ENCODE data around the gene PIK3R1.

The PIK3R1 gene

GRCh38 chr5:68216245-68217046, 890 bp downstream of the PIK3R1 start:
- Histone ChIP-seq H3K9ac (ENCODE audit: low read length in 5 of 5) (peak overlapping the region; percentile 75 to 89 (median 85)), H3K4me3 (ENCODE audit: low read depth in 1 of 5, low read length in 5 of 5) (peak overlapping the region; percentile 76 to 98 (median 87)), H3K27ac (ENCODE audit: low read depth, low read length) (peak overlapping the region; percentile 81), H3K36me3 (ENCODE audit: control insufficient read depth in 5 of 5, insufficient read depth in 5 of 5, low read length in 5 of 5) (peaks cover 0 to 4% (median 3%) of the 10 kb centered on the region in 5 donors), H3K4me1 (ENCODE audit: control insufficient read depth in 5 of 5, insufficient read depth in 5 of 5, low read length in 5 of 5) (peaks cover 0 to 44% (median 41%) of the 10 kb centered on the region in 5 donors), H3K9me3 (ENCODE audit: control insufficient read depth in 5 of 5, low read length in 5 of 5) (peaks cover 0 to 7% (median 0%) of the 10 kb centered on the region in 5 donors), H3K27me3 (ENCODE audit: control insufficient read depth in 5 of 5, insufficient read depth in 4 of 5, low read length in 5 of 5) (no peaks in the 10 kb centered on the region)

GRCh38 chr5:68217047-68217355, 1.4 kb downstream of the PIK3R1 start:
- peaks cover 0 to 7% (median 0%) of the 10 kb centered on the region in 5 donors for H3K9me3 ChIP-seq (ENCODE audit: control insufficient read depth in 5 of 5, low read length in 5 of 5)
- peaks cover 0 to 50% (median 44%) of the 10 kb centered on the region in 5 donors for H3K4me1 ChIP-seq (ENCODE audit: control insufficient read depth in 5 of 5, insufficient read depth in 5 of 5, low read length in 5 of 5)
- H3K27ac ChIP-seq (ENCODE audit: low read depth, low read length): peak overlapping the region; percentile 81
- H3K9ac ChIP-seq (ENCODE audit: low read length in 5 of 5): peak overlapping the region; percentile 75 to 89 (median 85)
- H3K27me3 ChIP-seq (ENCODE audit: control insufficient read depth in 5 of 5, insufficient read depth in 4 of 5, low read length in 5 of 5): no peaks in the 10 kb centered on the region
- H3K4me3 ChIP-seq (ENCODE audit: low read depth in 1 of 5, low read length in 5 of 5): peak overlapping the region; percentile 76 to 98 (median 87)
- peaks cover 0 to 4% (median 3%) of the 10 kb centered on the region in 5 donors for H3K36me3 ChIP-seq (ENCODE audit: control insufficient read depth in 5 of 5, insufficient read depth in 5 of 5, low read length in 5 of 5)

DNA sequence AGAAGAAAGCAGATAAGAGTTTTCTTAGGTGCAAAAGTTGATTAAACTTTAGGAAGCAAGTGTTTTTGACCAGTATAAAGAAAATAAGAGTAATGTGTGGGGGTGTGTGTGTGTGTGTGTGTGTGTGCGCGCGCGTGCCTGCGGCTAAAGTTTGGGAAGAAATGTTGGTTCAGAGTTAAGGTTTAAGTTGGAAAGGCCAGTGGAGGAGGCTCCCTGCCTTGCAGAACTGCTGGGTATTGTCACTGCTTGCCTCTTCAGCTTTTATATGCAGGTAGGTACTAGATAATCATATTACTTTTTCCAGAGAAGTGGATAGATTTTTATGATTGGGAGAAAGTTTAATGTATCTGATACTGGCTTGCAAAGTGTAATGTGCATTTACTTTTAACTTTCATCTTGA, 2.0 kb downstream of the PIK3R1 start:
- peak overlapping the region; percentile 76 to 98 (median 87) for H3K4me3 ChIP-seq (ENCODE audit: low read depth in 1 of 5, low read length in 5 of 5)
- H3K27ac ChIP-seq (ENCODE audit: low read depth, low read length): peak overlapping the region; percentile 81
- peaks cover 0 to 7% (median 0%) of the 10 kb centered on the region in 5 donors for H3K9me3 ChIP-seq (ENCODE audit: control insufficient read depth in 5 of 5, low read length in 5 of 5)
- H3K36me3 ChIP-seq (ENCODE audit: control insufficient read depth in 5 of 5, insufficient read depth in 5 of 5, low read length in 5 of 5): peaks cover 0 to 4% (median 3%) of the 10 kb centered on the region in 5 donors
- peaks cover 0 to 55% (median 49%) of the 10 kb centered on the region in 5 donors for H3K4me1 ChIP-seq (ENCODE audit: control insufficient read depth in 5 of 5, insufficient read depth in 5 of 5, low read length in 5 of 5)
- H3K27me3 ChIP-seq (ENCODE audit: control insufficient read depth in 5 of 5, insufficient read depth in 4 of 5, low read length in 5 of 5): no peaks in the 10 kb centered on the region
- H3K9ac ChIP-seq (ENCODE audit: low read length in 5 of 5): peak overlapping the region in 4 of 5 donors; percentile 75 to 89 (median 81)

GRCh38 chr5:68219161-68219816, 3.7 kb downstream of the PIK3R1 start:
- peak overlapping the region; percentile 26 to 87 (median 76) for H3K4me3 ChIP-seq (ENCODE audit: low read depth in 1 of 5, low read length in 5 of 5)
- peaks cover 0 to 69% (median 59%) of the 10 kb centered on the region in 5 donors for H3K4me1 ChIP-seq (ENCODE audit: control insufficient read depth in 5 of 5, insufficient read depth in 5 of 5, low read length in 5 of 5)
- H3K36me3 ChIP-seq (ENCODE audit: control insufficient read depth in 5 of 5, insufficient read depth in 5 of 5, low read length in 5 of 5): peaks cover 0 to 4% (median 3%) of the 10 kb centered on the region in 5 donors
- peaks cover 0 to 7% (median 0%) of the 10 kb centered on the region in 5 donors for H3K9me3 ChIP-seq (ENCODE audit: control insufficient read depth in 5 of 5, low read length in 5 of 5)
- H3K9ac ChIP-seq (ENCODE audit: low read length in 5 of 5): peak overlapping the region in 2 of 5 donors; percentile 37 to 89
- H3K27me3 ChIP-seq (ENCODE audit: control insufficient read depth in 5 of 5, insufficient read depth in 4 of 5, low read length in 5 of 5): no peaks in the 10 kb centered on the region
- no peak overlapping the region for H3K27ac ChIP-seq (ENCODE audit: low read depth, low read length)

GRCh38 chr5:68220260-68220659, 4.7 kb downstream of the PIK3R1 start:
- H3K4me3 ChIP-seq (ENCODE audit: low read depth in 1 of 5, low read length in 5 of 5): peak overlapping the region in 2 of 5 donors; percentile 6 to 26
- H3K27me3 ChIP-seq (ENCODE audit: control insufficient read depth in 5 of 5, insufficient read depth in 4 of 5, low read length in 5 of 5): no peaks in the 10 kb centered on the region
- peaks cover 0 to 7% (median 0%) of the 10 kb centered on the region in 5 donors for H3K9me3 ChIP-seq (ENCODE audit: control insufficient read depth in 5 of 5, low read length in 5 of 5)
- peaks cover 0 to 4% (median 3%) of the 10 kb centered on the region in 5 donors for H3K36me3 ChIP-seq (ENCODE audit: control insufficient read depth in 5 of 5, insufficient read depth in 5 of 5, low read length in 5 of 5)
- peaks cover 2 to 77% (median 66%) of the 10 kb centered on the region in 5 donors for H3K4me1 ChIP-seq (ENCODE audit: control insufficient read depth in 5 of 5, insufficient read depth in 5 of 5, low read length in 5 of 5)
- no peak overlapping the region for H3K9ac ChIP-seq (ENCODE audit: low read length in 5 of 5)
- H3K27ac ChIP-seq (ENCODE audit: low read depth, low read length): no peak overlapping the region

DNA sequence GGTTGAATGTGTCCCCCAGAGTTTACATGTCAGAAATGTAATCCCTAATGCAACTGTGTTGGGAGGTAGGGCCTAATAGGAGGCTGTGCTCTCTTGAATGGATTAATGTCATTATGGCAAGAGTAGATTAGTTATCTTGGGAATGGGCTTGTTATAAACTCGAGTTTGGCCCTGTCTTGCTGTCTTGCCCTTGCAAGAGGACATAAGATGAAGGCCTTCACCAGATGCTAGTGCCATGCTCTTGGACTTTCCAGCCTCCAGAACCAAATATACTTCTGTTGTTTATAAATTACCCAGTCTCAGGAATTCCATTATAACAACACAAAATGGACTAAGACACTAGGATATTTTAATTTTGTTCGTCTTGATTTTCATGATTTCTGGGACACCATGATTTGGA, 5.4 kb downstream of the PIK3R1 start:
- no peak overlapping the region for H3K9ac ChIP-seq (ENCODE audit: low read length in 5 of 5)
- peaks cover 5 to 83% (median 73%) of the 10 kb centered on the region in 5 donors for H3K4me1 ChIP-seq (ENCODE audit: control insufficient read depth in 5 of 5, insufficient read depth in 5 of 5, low read length in 5 of 5)
- H3K9me3 ChIP-seq (ENCODE audit: control insufficient read depth in 5 of 5, low read length in 5 of 5): peaks cover 0 to 7% (median 0%) of the 10 kb centered on the region in 5 donors
- no peak overlapping the region for H3K4me3 ChIP-seq (ENCODE audit: low read depth in 1 of 5, low read length in 5 of 5)
- peaks cover 0 to 4% (median 3%) of the 10 kb centered on the region in 5 donors for H3K36me3 ChIP-seq (ENCODE audit: control insufficient read depth in 5 of 5, insufficient read depth in 5 of 5, low read length in 5 of 5)
- no peaks in the 10 kb centered on the region for H3K27me3 ChIP-seq (ENCODE audit: control insufficient read depth in 5 of 5, insufficient read depth in 4 of 5, low read length in 5 of 5)
- no peak overlapping the region for H3K27ac ChIP-seq (ENCODE audit: low read depth, low read length)

GRCh38 chr5:68221488-68221887, 5.9 kb downstream of the PIK3R1 start:
- Histone ChIP-seq H3K36me3 (ENCODE audit: control insufficient read depth in 5 of 5, insufficient read depth in 5 of 5, low read length in 5 of 5) (peaks cover 1 to 9% (median 8%) of the 10 kb centered on the region in 5 donors), H3K4me3 (ENCODE audit: low read depth in 1 of 5, low read length in 5 of 5) (no peak overlapping the region), H3K9me3 (ENCODE audit: control insufficient read depth in 5 of 5, low read length in 5 of 5) (peaks cover 0 to 7% (median 0%) of the 10 kb centered on the region in 5 donors), H3K9ac (ENCODE audit: low read length in 5 of 5) (no peak overlapping the region), H3K4me1 (ENCODE audit: control insufficient read depth in 5 of 5, insufficient read depth in 5 of 5, low read length in 5 of 5) (peaks cover 5 to 86% (median 78%) of the 10 kb centered on the region in 5 donors), H3K27ac (ENCODE audit: low read depth, low read length) (no peak overlapping the region), H3K27me3 (ENCODE audit: control insufficient read depth in 5 of 5, insufficient read depth in 4 of 5, low read length in 5 of 5) (no peaks in the 10 kb centered on the region)

DNA sequence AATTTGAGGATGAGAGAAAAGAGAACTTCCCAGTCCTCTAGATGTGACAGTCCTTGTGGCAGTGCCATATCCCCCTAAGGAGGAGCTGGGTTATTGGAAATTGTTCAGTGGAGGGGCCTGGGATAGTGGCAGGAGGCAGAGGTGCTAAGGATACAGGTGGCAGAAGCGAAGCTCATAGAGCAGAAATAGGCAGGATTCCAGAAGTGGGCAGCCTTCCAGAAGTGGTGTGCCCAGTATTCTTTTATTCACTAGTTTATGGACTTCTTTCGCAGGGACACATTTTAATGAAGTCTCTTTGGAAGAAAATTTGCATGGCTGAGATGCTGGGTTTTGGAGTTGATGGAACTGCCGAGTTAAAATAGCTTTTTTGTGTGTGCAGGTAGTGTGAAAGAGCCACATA, 6.8 kb downstream of the PIK3R1 start:
- no peaks in the 10 kb centered on the region for H3K27me3 ChIP-seq (ENCODE audit: control insufficient read depth in 5 of 5, insufficient read depth in 4 of 5, low read length in 5 of 5)
- peaks cover 5 to 80% (median 71%) of the 10 kb centered on the region in 5 donors for H3K4me1 ChIP-seq (ENCODE audit: control insufficient read depth in 5 of 5, insufficient read depth in 5 of 5, low read length in 5 of 5)
- H3K9me3 ChIP-seq (ENCODE audit: control insufficient read depth in 5 of 5, low read length in 5 of 5): peaks cover 0 to 7% (median 0%) of the 10 kb centered on the region in 5 donors
- H3K9ac ChIP-seq (ENCODE audit: low read length in 5 of 5): no peak overlapping the region
- H3K36me3 ChIP-seq (ENCODE audit: control insufficient read depth in 5 of 5, insufficient read depth in 5 of 5, low read length in 5 of 5): peaks cover 4 to 17% (median 14%) of the 10 kb centered on the region in 5 donors
- no peak overlapping the region for H3K27ac ChIP-seq (ENCODE audit: low read depth, low read length)
- H3K4me3 ChIP-seq (ENCODE audit: low read depth in 1 of 5, low read length in 5 of 5): no peak overlapping the region

- no peaks in the 10 kb centered on the region for H3K27me3 ChIP-seq (ENCODE audit: control insufficient read depth in 5 of 5, insufficient read depth in 4 of 5, low read length in 5 of 5)
- no peak overlapping the region for H3K9ac ChIP-seq (ENCODE audit: low read length in 5 of 5)
- peaks cover 5 to 75% (median 66%) of the 10 kb centered on the region in 5 donors for H3K4me1 ChIP-seq (ENCODE audit: control insufficient read depth in 5 of 5, insufficient read depth in 5 of 5, low read length in 5 of 5)
- H3K4me3 ChIP-seq (ENCODE audit: low read depth in 1 of 5, low read length in 5 of 5): no peak overlapping the region
- peaks cover 10 to 22% (median 14%) of the 10 kb centered on the region in 5 donors for H3K36me3 ChIP-seq (ENCODE audit: control insufficient read depth in 5 of 5, insufficient read depth in 5 of 5, low read length in 5 of 5)
- peaks cover 0 to 7% (median 0%) of the 10 kb centered on the region in 5 donors for H3K9me3 ChIP-seq (ENCODE audit: control insufficient read depth in 5 of 5, low read length in 5 of 5)
- peak overlapping the region; percentile 12 for H3K27ac ChIP-seq (ENCODE audit: low read depth, low read length)
Observed at GRCh38 chr5:68222824-68223354, 7.3 kb downstream of the PIK3R1 start.
